Subcutaneous abdominal adipose tissue (tissue), 5 donors: ENCODE results near the gene TMEM238L.

Experiments
- H3K27ac ChIP-seq: one replicate; pipeline ENCODE4 v1.7.0; 2013; ENCODE audit warnings: low read depth, mild to moderate bottlenecking, inconsistent platforms, low read length, moderate library complexity
- H3K27me3 ChIP-seq, 5 donors: one replicate each; pipeline ENCODE4 v1.7.0; 2013; ENCODE audit warnings: low read length in 5 of 5, inconsistent platforms in 1 of 5; ENCODE audit not compliant: control insufficient read depth in 5 of 5, insufficient read depth in 4 of 5
- H3K36me3 ChIP-seq, 5 donors: one replicate each; pipeline ENCODE4 v1.7.0; 2013; ENCODE audit warnings: low read length in 5 of 5; ENCODE audit not compliant: control insufficient read depth in 5 of 5, insufficient read depth in 5 of 5
- H3K4me1 ChIP-seq, 5 donors: one replicate each; pipeline ENCODE4 v1.7.0; 2013; ENCODE audit warnings: low read length in 5 of 5, mild to moderate bottlenecking in 3 of 5, moderate library complexity in 1 of 5; ENCODE audit not compliant: control insufficient read depth in 5 of 5, insufficient read depth in 5 of 5
- H3K4me3 ChIP-seq, 5 donors: one replicate each; pipeline ENCODE4 v1.7.0; 2013; ENCODE audit warnings: low read length in 5 of 5, low read depth in 1 of 5
- H3K9ac ChIP-seq, 5 donors: one replicate each; pipeline ENCODE4 v1.7.0; 2013; ENCODE audit warnings: low read length in 5 of 5, mild to moderate bottlenecking in 4 of 5, moderate library complexity in 3 of 5
- H3K9me3 ChIP-seq, 5 donors: one replicate each; pipeline ENCODE4 v1.7.0; 2013; ENCODE audit warnings: low read length in 5 of 5; ENCODE audit not compliant: control insufficient read depth in 5 of 5
- donor health status: healthy.
- donor health status: healthy.
- donor health status: healthy.
- donor health status: healthy.
- donor health status: healthy.

Gene TMEM238L

GRCh38 chr17:10793816-10794215 is 10.1 kb downstream of the TMEM238L start:
- H3K9me3 ChIP-seq: no peaks in the 10 kb centered on the region
- H3K4me3 ChIP-seq: no peak overlapping the region
- H3K9ac ChIP-seq: no peak overlapping the region
- H3K27ac ChIP-seq: no peak overlapping the region
- H3K4me1 ChIP-seq: peaks cover 11 to 39% (median 29%) of the 10 kb centered on the region in 5 donors
- no peaks in the 10 kb centered on the region for H3K27me3 ChIP-seq
- H3K36me3 ChIP-seq: no peaks in the 10 kb centered on the region

DNA sequence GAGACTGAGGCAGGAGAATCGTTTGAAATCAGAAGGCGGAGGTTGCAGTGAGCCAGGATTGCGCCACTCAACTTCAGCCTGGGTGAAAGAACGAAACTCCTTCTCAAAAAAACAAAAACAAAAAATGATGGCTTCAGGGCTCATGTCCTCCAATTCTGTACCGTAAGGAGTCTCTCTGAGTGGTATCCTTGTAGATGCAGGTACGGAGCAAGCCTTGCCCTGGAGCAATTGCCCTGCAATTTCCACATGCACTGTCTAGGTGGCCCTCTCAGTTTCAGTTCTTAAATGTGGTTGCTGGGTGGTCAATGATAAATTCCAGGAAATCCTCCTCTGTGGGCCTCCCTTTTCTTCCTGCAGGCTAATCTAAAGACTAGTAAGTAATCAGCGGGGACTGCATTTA is 10.6 kb downstream of the TMEM238L start:
- no peaks in the 10 kb centered on the region for H3K27me3 ChIP-seq
- peaks cover 11 to 33% (median 23%) of the 10 kb centered on the region in 5 donors for H3K4me1 ChIP-seq

GRCh38 chr17:10792151-10792550 is 11.7 kb downstream of the TMEM238L start:
- H3K27me3 ChIP-seq: no peaks in the 10 kb centered on the region

More for the DNA sequence above, 10.6 kb downstream of the TMEM238L start:
- Histone ChIP-seq H3K9me3 (no peaks in the 10 kb centered on the region), H3K36me3 (no peaks in the 10 kb centered on the region), H3K4me3 (no peak overlapping the region), H3K27ac (no peak overlapping the region), H3K9ac (no peak overlapping the region)

GRCh38 chr17:10790491-10791401 is 13.2 kb downstream of the TMEM238L start:
- Histone ChIP-seq H3K9ac (no peak overlapping the region), H3K9me3 (no peaks in the 10 kb centered on the region), H3K4me1 (peaks cover 11 to 23% (median 14%) of the 10 kb centered on the region in 5 donors), H3K4me3 (no peak overlapping the region), H3K27ac (no peak overlapping the region), H3K27me3 (no peaks in the 10 kb centered on the region), H3K36me3 (no peaks in the 10 kb centered on the region)

More at GRCh38 chr17:10792151-10792550, 11.7 kb downstream of the TMEM238L start:
- Histone ChIP-seq H3K9me3 (no peaks in the 10 kb centered on the region), H3K4me1 (peaks cover 11 to 23% (median 14%) of the 10 kb centered on the region in 5 donors), H3K27ac (no peak overlapping the region), H3K9ac (no peak overlapping the region), H3K36me3 (no peaks in the 10 kb centered on the region), H3K4me3 (no peak overlapping the region)

GRCh38 chr17:10789694-10790271 is 14.1 kb downstream of the TMEM238L start:
- H3K9ac ChIP-seq: no peak overlapping the region
- H3K9me3 ChIP-seq: no peaks in the 10 kb centered on the region
- H3K27ac ChIP-seq: no peak overlapping the region
- no peaks in the 10 kb centered on the region for H3K36me3 ChIP-seq
- no peaks in the 10 kb centered on the region for H3K27me3 ChIP-seq
- peaks cover 11 to 23% (median 14%) of the 10 kb centered on the region in 5 donors for H3K4me1 ChIP-seq
- no peak overlapping the region for H3K4me3 ChIP-seq

- H3K9ac ChIP-seq: no peak overlapping the region
- H3K27me3 ChIP-seq: no peaks in the 10 kb centered on the region
- H3K4me3 ChIP-seq: no peak overlapping the region
- H3K4me1 ChIP-seq: peaks cover 10 to 15% (median 12%) of the 10 kb centered on the region in 5 donors
- H3K36me3 ChIP-seq: no peaks in the 10 kb centered on the region
- H3K27ac ChIP-seq: no peak overlapping the region
- peaks cover 0 to 4% (median 0%) of the 10 kb centered on the region in 5 donors for H3K9me3 ChIP-seq
These were observed 16.4 kb downstream of the TMEM238L start for GRCh38 chr17:10787306-10788045.

DNA sequence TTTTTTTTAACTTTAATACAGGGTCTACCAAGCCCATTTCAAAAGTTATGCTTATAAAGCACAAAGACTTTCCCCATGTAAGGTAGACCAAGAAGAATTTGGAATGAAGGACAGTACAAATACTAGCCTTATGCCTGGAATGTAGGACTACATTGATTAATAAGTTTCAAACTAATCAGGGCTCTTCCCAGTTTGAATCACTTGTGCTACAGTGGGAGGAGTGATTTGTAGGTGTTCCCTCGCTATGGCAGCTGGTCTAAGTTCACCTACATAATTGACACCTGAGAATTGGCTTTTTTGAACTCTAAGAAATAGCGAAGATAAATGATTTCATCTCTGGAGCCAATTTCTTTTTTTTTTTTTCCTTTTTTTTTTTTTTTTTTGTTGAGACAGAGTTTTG is 18.6 kb downstream of the TMEM238L start:
- no peaks in the 10 kb centered on the region for H3K36me3 ChIP-seq
- no peak overlapping the region for H3K27ac ChIP-seq
- H3K9me3 ChIP-seq: peaks cover 0 to 4% (median 0%) of the 10 kb centered on the region in 5 donors
- H3K4me1 ChIP-seq: peaks cover 3 to 9% (median 8%) of the 10 kb centered on the region in 5 donors
- no peak overlapping the region for H3K4me3 ChIP-seq
- H3K9ac ChIP-seq: no peak overlapping the region
- H3K27me3 ChIP-seq: no peaks in the 10 kb centered on the region

GRCh38 chr17:10779609-10780008 is 24.3 kb downstream of the TMEM238L start:
- no peak overlapping the region for H3K27ac ChIP-seq
- peaks cover 0 to 4% (median 0%) of the 10 kb centered on the region in 5 donors for H3K9me3 ChIP-seq

GRCh38 chr17:10777890-10778289 is 26.0 kb downstream of the TMEM238L start:
- no peak overlapping the region for H3K4me3 ChIP-seq
- H3K9me3 ChIP-seq: peaks cover 0 to 2% (median 0%) of the 10 kb centered on the region in 5 donors
- no peak overlapping the region for H3K27ac ChIP-seq
- no peaks in the 10 kb centered on the region for H3K27me3 ChIP-seq
- H3K4me1 ChIP-seq: peaks cover 0 to 5% (median 3%) of the 10 kb centered on the region in 5 donors
- no peak overlapping the region for H3K9ac ChIP-seq
- no peaks in the 10 kb centered on the region for H3K36me3 ChIP-seq

More at GRCh38 chr17:10779609-10780008, 24.3 kb downstream of the TMEM238L start:
- no peaks in the 10 kb centered on the region for H3K36me3 ChIP-seq
- H3K9ac ChIP-seq: no peak overlapping the region
- no peak overlapping the region for H3K4me3 ChIP-seq
- H3K4me1 ChIP-seq: no peaks in the 10 kb centered on the region
- no peaks in the 10 kb centered on the region for H3K27me3 ChIP-seq
